GM18517 (cell line): Measurements from ENCODE around the gene MCOLN1.
"Not testable (repeated sequence)": the region's sequence is repeated elsewhere in the genome, so short reads cannot be mapped to it uniquely, and the experiment has no call there.

ENCODE experiments used
- ATAC-seq: cut with Tn5 transposase; IDR thresholded peaks from one replicate; pipeline ENCODE4 v1.9.1; 2021; ENCODE audit warnings: mild to moderate bottlenecking, moderate library complexity; ENCODE audit not compliant: unreplicated experiment

The MCOLN1 gene

DNA sequence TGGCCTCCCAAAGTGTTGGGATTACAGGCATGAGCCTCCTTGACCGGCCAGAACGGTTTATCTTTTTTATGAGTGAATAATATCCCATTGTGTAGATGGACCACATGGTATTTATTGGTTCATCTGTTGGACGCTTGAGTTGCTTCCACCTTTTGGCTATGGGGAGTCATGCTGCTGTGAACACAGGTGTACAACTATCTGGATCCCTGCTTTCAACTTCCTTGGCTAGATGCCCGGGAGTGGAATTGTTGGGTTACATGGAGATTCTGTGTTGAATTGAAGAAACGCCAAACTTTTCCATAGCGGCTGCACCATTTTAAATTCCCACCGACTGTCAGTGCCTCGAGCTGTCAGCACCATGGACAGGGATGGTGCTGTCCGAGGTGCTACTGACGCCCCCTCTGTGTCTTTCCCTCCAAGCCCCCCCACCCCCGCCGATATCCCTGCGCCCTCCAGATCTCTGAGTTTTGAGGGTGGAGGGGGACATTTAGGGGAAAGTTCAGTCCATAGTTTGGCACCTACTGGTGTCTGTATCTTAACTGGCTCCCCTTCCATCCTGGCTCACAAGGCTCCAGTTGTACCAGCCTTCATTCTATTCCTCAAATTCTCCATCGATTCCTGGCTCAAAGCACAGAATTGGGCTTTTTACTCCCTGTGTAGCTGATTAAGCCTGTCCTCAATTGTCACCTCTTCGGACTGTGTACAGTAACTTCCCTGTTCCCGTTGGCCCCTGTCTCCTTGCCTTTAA is 40.4 kb downstream of the MCOLN1 start:
- no peak for ATAC-seq

DNA sequence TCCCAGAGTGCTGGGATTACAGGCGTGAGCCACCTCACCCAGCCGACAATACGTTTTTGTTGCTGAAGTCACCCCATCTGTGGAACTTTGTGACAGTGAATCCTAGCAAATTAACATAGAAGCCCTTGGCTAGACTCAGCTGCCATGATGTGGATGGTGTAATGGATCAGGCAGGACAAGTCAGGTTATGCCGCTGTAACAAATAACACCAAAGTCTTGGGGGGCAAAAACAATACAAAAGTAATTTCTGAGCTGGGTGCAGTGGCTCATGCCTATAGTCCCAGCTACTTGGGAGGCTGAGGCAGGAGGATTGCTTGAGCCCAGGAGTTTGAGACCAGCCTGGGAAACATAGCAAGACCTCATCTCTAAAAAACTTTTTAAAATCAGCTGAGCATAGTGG is 42.4 kb downstream of the MCOLN1 start:
- ATAC-seq: no peak

DNA sequence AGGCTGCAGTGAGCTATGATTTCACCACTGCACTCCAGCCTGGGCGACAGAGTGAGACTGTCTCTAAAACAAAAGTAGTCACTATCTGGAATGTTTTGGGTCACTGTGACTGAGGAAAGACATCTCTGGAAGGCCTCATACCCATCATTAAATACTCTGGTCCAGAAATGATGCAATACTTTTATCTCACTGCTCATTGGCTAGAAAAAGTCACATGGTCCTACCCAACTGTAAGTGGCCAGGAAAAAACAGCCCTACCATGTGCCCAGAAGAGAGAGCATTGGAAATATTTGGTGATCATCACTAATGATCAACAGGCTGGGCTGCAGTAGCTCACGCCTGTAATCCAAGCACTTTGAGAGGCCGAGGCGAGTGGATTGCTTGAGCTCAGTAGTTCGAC is 42.9 kb downstream of the MCOLN1 start:
- ATAC-seq: no peak

DNA sequence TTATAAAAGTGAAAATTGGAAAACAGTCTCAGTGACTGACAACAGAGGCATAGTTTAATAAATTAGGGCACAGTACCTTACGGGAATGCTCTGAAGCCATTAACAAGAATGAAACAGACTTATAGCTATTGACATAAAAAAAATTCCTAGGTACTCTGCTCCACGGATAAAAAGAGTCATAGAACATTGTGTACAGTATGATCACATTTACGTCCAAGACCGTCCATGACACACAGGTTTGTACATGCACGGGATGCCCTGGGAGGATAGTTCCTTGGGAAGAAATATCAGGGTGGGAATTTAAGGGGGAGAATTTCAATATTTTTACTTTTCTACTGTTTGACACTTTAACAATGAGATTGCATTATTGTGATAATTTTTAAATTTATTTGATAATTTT is 48.3 kb downstream of the MCOLN1 start:
- ATAC-seq: no peak

DNA sequence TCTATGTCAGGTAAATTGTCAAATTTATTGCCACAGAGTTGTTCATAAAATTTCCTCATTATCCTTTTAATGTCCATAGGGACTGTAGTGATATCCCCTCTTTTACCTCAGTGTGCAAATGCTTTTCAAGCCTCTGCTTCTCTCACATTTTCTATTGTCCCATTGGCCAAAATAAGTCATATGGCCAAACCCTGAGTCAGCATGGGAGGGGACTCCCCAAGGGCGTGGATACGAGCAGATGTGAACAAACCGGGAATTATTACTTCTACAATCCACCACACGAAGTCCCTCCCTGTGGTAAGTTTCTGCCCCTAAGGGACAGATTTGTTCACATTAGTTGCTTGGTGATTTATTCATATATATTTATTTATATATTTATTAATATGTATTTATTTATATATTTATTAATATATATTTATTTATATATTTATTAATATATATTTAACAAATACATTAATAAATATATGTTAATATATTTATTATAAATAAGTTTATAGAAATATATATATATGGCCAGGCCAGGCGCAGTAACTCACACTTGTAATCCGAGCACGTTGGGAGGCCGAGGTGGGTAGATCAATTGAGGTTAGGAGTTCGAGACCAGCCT is 53.1 kb downstream of the MCOLN1 start:
- no peak for ATAC-seq

DNA sequence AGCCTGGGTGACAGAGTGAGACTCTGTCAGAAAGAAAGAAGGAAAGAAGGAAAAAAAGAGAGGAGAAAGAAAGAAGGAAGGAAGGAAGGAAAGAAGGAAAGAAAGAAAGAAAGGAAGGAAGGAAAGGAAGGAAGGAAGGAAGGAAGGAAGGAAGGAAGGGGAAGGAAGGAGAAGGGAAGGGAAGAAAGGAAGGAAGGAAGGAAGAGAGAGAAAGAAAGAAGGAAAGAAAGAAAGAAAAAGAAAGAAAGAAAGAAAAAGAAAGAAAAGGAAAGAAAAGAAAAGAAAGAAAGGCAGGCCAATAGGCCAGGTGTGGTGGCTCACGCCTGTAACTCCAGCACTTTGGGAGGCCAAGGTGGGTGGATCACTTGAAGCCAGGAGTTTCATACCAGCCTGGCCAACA is 55.0 kb downstream of the MCOLN1 start:
- not testable (repeated sequence) for ATAC-seq

DNA sequence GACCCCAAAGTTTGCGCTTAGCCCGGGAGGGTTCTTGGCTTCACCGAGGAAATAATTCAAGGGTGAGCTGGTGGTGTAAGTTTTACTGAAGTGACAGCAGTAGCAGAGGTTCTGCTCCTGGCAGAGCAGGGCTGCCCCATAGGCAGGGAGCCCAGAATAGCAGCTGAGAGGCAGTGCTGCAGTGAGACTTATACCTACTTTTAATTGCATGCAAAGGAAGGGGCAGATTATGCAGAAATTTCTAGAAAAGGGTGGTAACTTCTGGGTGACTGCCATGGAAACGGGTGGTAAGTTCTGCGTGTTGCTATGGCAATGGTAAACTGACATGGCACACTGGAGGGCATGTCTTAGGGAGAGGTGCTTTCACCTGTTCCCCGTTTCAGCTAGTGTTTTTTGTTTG is 55.7 kb downstream of the MCOLN1 start:
- no peak for ATAC-seq

DNA sequence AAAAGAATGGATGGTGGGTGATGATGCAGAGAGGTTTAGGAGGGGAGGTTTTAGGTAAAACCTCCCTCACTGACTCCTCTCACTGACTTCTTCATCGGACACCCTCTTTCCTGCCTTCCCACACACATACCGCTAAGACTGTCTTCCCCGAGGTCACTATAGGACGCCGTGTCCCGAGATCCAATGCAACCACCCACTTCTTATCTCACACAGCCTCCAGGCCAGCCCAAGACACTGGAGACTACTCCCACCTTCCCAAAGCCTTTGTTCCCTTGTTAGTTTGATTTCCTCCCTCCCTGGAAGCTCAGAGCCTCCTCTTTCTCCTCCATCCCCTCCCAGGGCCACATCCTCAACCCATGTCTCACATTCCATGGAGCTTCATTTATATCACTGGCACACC is 56.8 kb downstream of the MCOLN1 start:
- no peak for ATAC-seq

DNA sequence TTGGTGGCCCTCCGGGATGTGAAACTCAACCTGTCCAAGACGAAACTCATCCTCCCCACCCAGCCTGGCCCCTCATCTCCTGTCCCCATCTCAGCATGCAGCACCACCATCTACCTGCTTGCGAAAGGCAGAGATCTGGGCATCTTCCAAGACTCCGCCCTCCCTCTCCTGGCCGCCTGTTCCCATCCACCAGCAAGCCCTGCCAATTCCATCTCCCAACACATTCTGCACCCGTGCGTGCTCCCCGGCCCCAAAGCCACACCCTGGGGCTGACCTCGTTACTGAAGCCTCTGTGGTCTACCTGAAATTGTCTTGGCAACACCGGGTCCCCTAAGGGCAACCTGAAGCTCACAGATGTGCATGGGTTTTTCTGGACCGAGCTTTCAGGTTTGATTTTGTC is 60.0 kb downstream of the MCOLN1 start:
- no peak for ATAC-seq
